Fibroblast of lung (primary cell): ENCODE data around the gene OAT. TPM values are rescaled to one million over a fixed set of nuclear protein-coding genes. Genes with fewer than 3 reads are reported as not detected.

Source experiments
- DNase-seq, 2 donors: peaks; one replicate each; pipeline versions ENCODE4 v3.0.0 to v3.0.0-alpha.2; 2010; ENCODE audit warnings: low read depth in 2 of 2
- H2AFZ ChIP-seq: 2 replicates; pipeline ENCODE4 v1.5.1; 2012; ENCODE audit warnings: low read length, control low read depth, inconsistent platforms
- H3K27ac ChIP-seq: 2 replicates; pipeline ENCODE4 v1.5.1; 2011; ENCODE audit warnings: low read length, control low read depth; ENCODE audit not compliant: insufficient read depth
- H3K27me3 ChIP-seq: 2 replicates; pipeline ENCODE4 v1.5.1; 2011; ENCODE audit warnings: mild to moderate bottlenecking, low read length; ENCODE audit not compliant: control insufficient read depth, insufficient read depth
- H3K36me3 ChIP-seq: 2 replicates; pipeline ENCODE4 v1.5.1; 2011; ENCODE audit warnings: low read length; ENCODE audit not compliant: control insufficient read depth, insufficient read depth
- H3K4me1 ChIP-seq: 2 replicates; pipeline ENCODE4 v1.5.1; 2011; ENCODE audit warnings: low read length; ENCODE audit not compliant: control insufficient read depth, insufficient read depth; ENCODE audit errors: extremely low read depth
- H3K4me2 ChIP-seq: 2 replicates; pipeline ENCODE4 v1.5.1; 2011; ENCODE audit warnings: low read length, control low read depth; ENCODE audit not compliant: insufficient read depth; ENCODE audit errors: extremely low read depth
- H3K4me3 ChIP-seq, 4 experiments: fragments of 200-600 bp in 1 of 4; sonication (generic) in 1 of 4; replicated peaks in 1 of 4; 2 replicates each; pipeline ENCODE4 v1.5.1; 2011 to 2016; ENCODE audit warnings: low read length in 4 of 4, low read depth in 3 of 4, mild to moderate bottlenecking in 3 of 4, control low read depth in 2 of 4, inconsistent platforms in 1 of 4, mixed read lengths in 1 of 4; ENCODE audit not compliant: insufficient read depth in 1 of 4; ENCODE audit errors: control extremely low read depth in 1 of 4
- H3K79me2 ChIP-seq: 2 replicates; pipeline ENCODE4 v1.5.1; 2012; ENCODE audit warnings: mild to moderate bottlenecking, low read length, inconsistent platforms; ENCODE audit not compliant: control insufficient read depth, insufficient read depth
- H3K9ac ChIP-seq: 2 replicates; pipeline ENCODE4 v1.5.1; 2011; ENCODE audit warnings: mild to moderate bottlenecking, low read length, control low read depth; ENCODE audit not compliant: insufficient read depth
- H3K9me3 ChIP-seq: 2 replicates; pipeline ENCODE4 v1.5.1; 2012; ENCODE audit warnings: low read depth, low read length; ENCODE audit not compliant: control insufficient read depth, insufficient read depth
- H4K20me1 ChIP-seq: 2 replicates; pipeline ENCODE4 v1.5.1; 2011; ENCODE audit warnings: low read length; ENCODE audit not compliant: control insufficient read depth, insufficient read depth; ENCODE audit errors: extremely low read depth
- EZH2 ChIP-seq: IDR thresholded peaks from 2 replicates; pipeline ENCODE4 v1.5.1; 2012; ENCODE audit warnings: low read length, control low read depth, mild to moderate bottlenecking; ENCODE audit errors: missing control alignments
- polyA plus RNA-seq, 2 donors: library from polyadenylated mRNA; depleted of rRNA in 1 of 2; stranded (reverse) in 1 of 2; unstranded in 1 of 2; fragments of >200 nt; gene quantifications; 2 replicates each; pipeline ENCODE4 v1.2.1, GENCODE V29; 2011 to 2012; ENCODE audit warnings: missing spikeins in 1 of 2
- total RNA-seq: library from RNA; depleted of rRNA; stranded (reverse); fragments of >200 nt; gene quantifications from 2 replicates; pipeline ENCODE4 v1.2.1, GENCODE V29; 2014
- TF ChIP-seq, protein P1 (sequence below), 2 donors: IDR thresholded peaks in 1 of 2; conservative IDR thresholded peaks in 1 of 2; 1 replicate in 1 of 2; 2 replicates in 1 of 2; pipeline ENCODE4 v1.5.1; 2011 to 2012; ENCODE audit warnings: low read length in 2 of 2, control low read depth in 1 of 2, inconsistent platforms in 1 of 2, low read depth in 1 of 2, mild to moderate bottlenecking in 1 of 2

The OAT gene
- total and polyA plus RNA-seq, 2 donors (not counting 1 experiment from before 2014, with no cell fraction given): 147 to 227 TPM

DNA sequence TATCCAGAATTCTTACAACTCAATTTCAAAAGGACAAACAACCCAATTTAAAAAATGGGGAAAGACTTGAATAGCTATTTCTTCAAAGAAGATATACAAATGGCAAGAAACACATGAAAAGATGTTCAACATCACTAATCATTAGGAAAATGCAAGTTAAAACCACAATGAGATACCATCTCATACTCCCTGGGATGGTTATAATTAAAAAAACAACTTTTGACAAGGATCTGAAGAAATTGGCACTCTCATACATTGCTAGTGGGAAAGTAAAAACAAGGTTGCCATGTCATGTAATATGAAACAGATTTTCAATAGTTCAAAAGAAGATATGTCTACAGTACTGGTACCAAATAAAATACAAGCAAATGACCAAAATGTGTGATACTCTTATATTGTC lies 9.0 kb downstream of the OAT start:
- DNase-seq: no peak

GRCh38 chr10:124408357-124408756 lies 10.4 kb downstream of the OAT start:
- Histone ChIP-seq H3K9me3 (no peaks in the 10 kb centered on the region), H4K20me1 (no peaks in the 10 kb centered on the region), H3K9ac (no peak overlapping the region), H3K27ac (no peak overlapping the region), H3K4me3 (no peak overlapping the region), H3K4me1 (no peaks in the 10 kb centered on the region), H3K79me2 (peaks cover 12% of the 10 kb centered on the region), H3K27me3 (no peaks in the 10 kb centered on the region), H2AFZ (no peak overlapping the region), H3K36me3 (peaks cover 5% of the 10 kb centered on the region), H3K4me2 (no peak overlapping the region)
- no peak for TF ChIP-seq EZH2
- TF ChIP-seq, protein P1, sequence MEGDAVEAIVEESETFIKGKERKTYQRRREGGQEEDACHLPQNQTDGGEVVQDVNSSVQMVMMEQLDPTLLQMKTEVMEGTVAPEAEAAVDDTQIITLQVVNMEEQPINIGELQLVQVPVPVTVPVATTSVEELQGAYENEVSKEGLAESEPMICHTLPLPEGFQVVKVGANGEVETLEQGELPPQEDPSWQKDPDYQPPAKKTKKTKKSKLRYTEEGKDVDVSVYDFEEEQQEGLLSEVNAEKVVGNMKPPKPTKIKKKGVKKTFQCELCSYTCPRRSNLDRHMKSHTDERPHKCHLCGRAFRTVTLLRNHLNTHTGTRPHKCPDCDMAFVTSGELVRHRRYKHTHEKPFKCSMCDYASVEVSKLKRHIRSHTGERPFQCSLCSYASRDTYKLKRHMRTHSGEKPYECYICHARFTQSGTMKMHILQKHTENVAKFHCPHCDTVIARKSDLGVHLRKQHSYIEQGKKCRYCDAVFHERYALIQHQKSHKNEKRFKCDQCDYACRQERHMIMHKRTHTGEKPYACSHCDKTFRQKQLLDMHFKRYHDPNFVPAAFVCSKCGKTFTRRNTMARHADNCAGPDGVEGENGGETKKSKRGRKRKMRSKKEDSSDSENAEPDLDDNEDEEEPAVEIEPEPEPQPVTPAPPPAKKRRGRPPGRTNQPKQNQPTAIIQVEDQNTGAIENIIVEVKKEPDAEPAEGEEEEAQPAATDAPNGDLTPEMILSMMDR (conservative IDR thresholded peaks at IDR 0.05 in 1 of 2, IDR thresholded peaks at IDR 0.05 in 1 of 2; ENCODE audit: low read depth in 1 of 2, low read length in 2 of 2): no peak
- no peak for DNase-seq

More for the DNA sequence above, 9.0 kb downstream of the OAT start:
- H3K4me2 ChIP-seq: no peak overlapping the region
- H3K27ac ChIP-seq: no peak overlapping the region
- H3K4me1 ChIP-seq: no peaks in the 10 kb centered on the region
- peaks cover 5% of the 10 kb centered on the region for H3K36me3 ChIP-seq
- TF ChIP-seq, protein P1 (conservative IDR thresholded peaks at IDR 0.05 in 1 of 2, IDR thresholded peaks at IDR 0.05 in 1 of 2; ENCODE audit: low read depth in 1 of 2, low read length in 2 of 2): no peak
- no peak for TF ChIP-seq EZH2
- no peak overlapping the region for H3K9ac ChIP-seq
- H3K4me3 ChIP-seq: no peak overlapping the region
- H3K27me3 ChIP-seq: no peaks in the 10 kb centered on the region
- no peaks in the 10 kb centered on the region for H3K9me3 ChIP-seq
- H4K20me1 ChIP-seq: no peaks in the 10 kb centered on the region
- H2AFZ ChIP-seq: no peak overlapping the region
- H3K79me2 ChIP-seq: peaks cover 19% of the 10 kb centered on the region

GRCh38 chr10:124407456-124407855 lies 11.3 kb downstream of the OAT start:
- H3K4me2 ChIP-seq: no peak overlapping the region
- H3K27ac ChIP-seq: no peak overlapping the region
- TF ChIP-seq, protein P1 (conservative IDR thresholded peaks at IDR 0.05 in 1 of 2, IDR thresholded peaks at IDR 0.05 in 1 of 2; ENCODE audit: low read depth in 1 of 2, low read length in 2 of 2): no peak
- no peak for TF ChIP-seq EZH2
- H3K36me3 ChIP-seq: peaks cover 5% of the 10 kb centered on the region
- no peaks in the 10 kb centered on the region for H3K9me3 ChIP-seq
- DNase-seq: no peak
- H3K4me1 ChIP-seq: no peaks in the 10 kb centered on the region
- no peak overlapping the region for H3K9ac ChIP-seq
- peaks cover 4% of the 10 kb centered on the region for H3K79me2 ChIP-seq
- H4K20me1 ChIP-seq: no peaks in the 10 kb centered on the region
- H3K4me3 ChIP-seq: no peak overlapping the region
- no peaks in the 10 kb centered on the region for H3K27me3 ChIP-seq
- no peak overlapping the region for H2AFZ ChIP-seq
